OCI-LY3 (cell line): Measurements from ENCODE around the gene PARVA.

Experiments
- EZH2phosphoT487 ChIP-seq: fragments of 200-600 bp; shearing (Covaris generic); IDR thresholded peaks from 2 replicates; pipeline ENCODE4 v1.6.1; 2018; ENCODE audit warnings: antibody characterized with exemption, mixed run types, low read depth
- TF ChIP-seq, protein P1 (sequence below): fragments of 200-600, 300-600 bp; sonication (generic); IDR thresholded peaks from 2 replicates; pipeline ENCODE4 v1.5.1; 2014; ENCODE audit warnings: antibody characterized with exemption, low read length, low read depth

DNA sequence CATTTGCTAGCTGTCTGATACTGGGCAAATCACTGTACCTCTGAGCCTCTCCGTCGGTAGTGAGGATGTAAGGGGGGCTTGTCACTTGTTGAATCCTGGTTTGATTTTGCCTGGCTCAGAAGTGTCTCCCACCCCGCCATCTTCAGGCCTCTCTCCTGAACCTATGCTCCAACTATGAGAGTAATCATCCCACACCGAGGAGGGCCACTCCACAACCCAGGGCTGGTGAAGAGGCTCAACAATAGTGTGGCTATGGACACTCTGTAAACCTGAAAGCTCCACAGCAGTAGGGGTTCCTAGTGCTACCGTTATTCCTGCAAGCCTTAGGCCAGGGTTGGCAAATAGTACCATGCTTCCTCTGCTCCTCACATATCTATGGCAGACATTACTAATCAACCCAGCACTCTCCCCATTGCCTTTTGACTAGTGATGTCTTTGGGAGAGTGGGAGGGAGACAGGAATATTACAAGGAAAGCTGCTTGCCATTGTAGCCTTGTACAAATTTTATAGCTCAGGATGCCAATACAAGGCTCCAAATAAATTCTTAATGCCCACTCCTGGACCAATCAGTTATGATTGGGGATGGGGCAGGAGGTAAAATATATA is 162.8 kb downstream of the PARVA start:
- TF ChIP-seq, protein P1, sequence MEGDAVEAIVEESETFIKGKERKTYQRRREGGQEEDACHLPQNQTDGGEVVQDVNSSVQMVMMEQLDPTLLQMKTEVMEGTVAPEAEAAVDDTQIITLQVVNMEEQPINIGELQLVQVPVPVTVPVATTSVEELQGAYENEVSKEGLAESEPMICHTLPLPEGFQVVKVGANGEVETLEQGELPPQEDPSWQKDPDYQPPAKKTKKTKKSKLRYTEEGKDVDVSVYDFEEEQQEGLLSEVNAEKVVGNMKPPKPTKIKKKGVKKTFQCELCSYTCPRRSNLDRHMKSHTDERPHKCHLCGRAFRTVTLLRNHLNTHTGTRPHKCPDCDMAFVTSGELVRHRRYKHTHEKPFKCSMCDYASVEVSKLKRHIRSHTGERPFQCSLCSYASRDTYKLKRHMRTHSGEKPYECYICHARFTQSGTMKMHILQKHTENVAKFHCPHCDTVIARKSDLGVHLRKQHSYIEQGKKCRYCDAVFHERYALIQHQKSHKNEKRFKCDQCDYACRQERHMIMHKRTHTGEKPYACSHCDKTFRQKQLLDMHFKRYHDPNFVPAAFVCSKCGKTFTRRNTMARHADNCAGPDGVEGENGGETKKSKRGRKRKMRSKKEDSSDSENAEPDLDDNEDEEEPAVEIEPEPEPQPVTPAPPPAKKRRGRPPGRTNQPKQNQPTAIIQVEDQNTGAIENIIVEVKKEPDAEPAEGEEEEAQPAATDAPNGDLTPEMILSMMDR, result no peak
- TF ChIP-seq EZH2phosphoT487, result no peak
